ENCODE results near the gene GPC5.
A peak's percentile ranks its signal among the peaks of the same experiment; 100 is the strongest.

The GPC5 gene

GRCh38 chr13:91389186-91389585 lies 9.2 kb upstream of the GPC5 start:
- TF ChIP-seq, protein P1, sequence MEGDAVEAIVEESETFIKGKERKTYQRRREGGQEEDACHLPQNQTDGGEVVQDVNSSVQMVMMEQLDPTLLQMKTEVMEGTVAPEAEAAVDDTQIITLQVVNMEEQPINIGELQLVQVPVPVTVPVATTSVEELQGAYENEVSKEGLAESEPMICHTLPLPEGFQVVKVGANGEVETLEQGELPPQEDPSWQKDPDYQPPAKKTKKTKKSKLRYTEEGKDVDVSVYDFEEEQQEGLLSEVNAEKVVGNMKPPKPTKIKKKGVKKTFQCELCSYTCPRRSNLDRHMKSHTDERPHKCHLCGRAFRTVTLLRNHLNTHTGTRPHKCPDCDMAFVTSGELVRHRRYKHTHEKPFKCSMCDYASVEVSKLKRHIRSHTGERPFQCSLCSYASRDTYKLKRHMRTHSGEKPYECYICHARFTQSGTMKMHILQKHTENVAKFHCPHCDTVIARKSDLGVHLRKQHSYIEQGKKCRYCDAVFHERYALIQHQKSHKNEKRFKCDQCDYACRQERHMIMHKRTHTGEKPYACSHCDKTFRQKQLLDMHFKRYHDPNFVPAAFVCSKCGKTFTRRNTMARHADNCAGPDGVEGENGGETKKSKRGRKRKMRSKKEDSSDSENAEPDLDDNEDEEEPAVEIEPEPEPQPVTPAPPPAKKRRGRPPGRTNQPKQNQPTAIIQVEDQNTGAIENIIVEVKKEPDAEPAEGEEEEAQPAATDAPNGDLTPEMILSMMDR (IDR thresholded peaks at IDR 0.05; ENCODE audit: low read depth, low read length), result no peak
- no peak for DNase-seq (ENCODE audit: low read depth in 2 of 2)
- no peak overlapping the region for H3K4me3 ChIP-seq (replicated peaks in 1 of 2; ENCODE audit: low read depth in 2 of 2, low read length in 2 of 2)

DNA sequence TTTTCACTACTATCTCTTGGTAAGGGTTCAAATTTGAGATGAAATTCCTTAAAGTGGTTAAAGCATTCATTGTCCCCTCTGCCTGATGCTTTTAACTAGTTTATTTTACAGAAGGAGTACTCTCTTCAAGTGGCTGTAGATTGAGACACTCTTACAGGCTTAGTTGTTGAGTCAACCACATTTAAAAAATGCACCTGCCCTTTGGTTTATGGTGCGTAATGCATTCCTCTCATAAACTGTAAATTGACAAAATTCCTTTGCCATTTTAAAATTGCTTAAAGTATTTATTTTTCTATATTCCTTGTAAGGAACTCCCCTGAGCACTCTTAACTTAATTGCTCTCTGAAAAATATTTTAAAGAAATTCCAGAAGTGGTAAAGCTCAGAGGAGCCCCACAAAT lies 826 bp upstream of the GPC5 start:
- H3K4me3 ChIP-seq (replicated peaks in 1 of 2; ENCODE audit: low read depth in 2 of 2, low read length in 2 of 2), result no peak overlapping the region
- no peak for DNase-seq (ENCODE audit: low read depth in 2 of 2)
- TF ChIP-seq, protein P1 (IDR thresholded peaks at IDR 0.05; ENCODE audit: low read depth, low read length), result no peak

DNA sequence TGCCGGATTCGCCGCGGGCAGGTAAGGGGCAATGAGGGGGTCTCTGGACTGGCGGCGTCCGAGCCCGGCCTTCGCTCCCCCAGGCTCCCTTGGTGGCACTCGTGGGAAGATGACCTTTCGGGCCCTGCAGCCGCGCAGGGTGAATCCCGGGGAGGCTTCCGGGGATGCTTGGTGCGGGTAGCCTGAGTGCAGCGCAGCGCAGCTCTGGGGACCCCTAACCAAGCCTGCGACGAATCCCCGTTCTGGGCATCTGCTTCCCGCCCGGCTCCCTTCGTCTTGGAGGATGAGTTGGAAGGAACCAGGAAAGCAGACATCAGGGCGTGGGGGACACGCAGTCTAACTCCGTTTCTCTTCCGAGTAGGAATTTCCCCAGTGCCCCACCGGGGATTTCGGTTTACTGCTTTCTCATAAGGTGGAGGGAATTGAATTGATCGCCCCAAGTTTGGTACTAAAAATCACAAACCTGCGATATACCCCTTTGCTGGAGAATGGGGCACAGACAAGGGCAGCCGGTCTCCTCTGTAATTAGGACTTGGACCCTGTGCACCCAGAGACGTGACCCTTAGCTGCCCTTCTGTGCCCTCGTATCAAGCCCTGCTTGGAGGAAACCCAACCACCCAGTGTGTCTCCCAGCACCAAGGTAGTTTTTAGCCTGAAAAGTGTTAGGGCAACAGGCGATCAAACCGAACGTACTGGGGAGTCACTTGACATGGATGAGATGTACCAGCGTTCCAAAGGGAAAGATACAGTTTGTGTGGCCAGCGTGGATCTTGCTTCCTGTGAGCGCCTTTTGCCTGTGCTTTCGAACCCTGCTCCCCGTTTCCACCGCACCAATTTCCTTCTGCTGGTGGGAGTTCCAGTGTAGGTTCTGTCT lies 1.0 kb downstream of the GPC5 start:
- TF ChIP-seq, protein P1 (IDR thresholded peaks at IDR 0.05; ENCODE audit: low read depth, low read length), result no peak
- DNase-seq (ENCODE audit: low read depth in 2 of 2), result no peak
- H3K4me3 ChIP-seq (replicated peaks in 1 of 2; ENCODE audit: low read depth in 2 of 2, low read length in 2 of 2), result peak overlapping the region; percentile 45 to 49

- TF ChIP-seq, protein P1 (IDR thresholded peaks at IDR 0.05; ENCODE audit: low read depth, low read length), result no peak
- H3K4me3 ChIP-seq (replicated peaks in 1 of 2; ENCODE audit: low read depth in 2 of 2, low read length in 2 of 2), result no peak overlapping the region
- DNase-seq (ENCODE audit: low read depth in 2 of 2), result no peak
These were observed 1.6 kb downstream of the GPC5 start for GRCh38 chr13:91400063-91400399.

DNA sequence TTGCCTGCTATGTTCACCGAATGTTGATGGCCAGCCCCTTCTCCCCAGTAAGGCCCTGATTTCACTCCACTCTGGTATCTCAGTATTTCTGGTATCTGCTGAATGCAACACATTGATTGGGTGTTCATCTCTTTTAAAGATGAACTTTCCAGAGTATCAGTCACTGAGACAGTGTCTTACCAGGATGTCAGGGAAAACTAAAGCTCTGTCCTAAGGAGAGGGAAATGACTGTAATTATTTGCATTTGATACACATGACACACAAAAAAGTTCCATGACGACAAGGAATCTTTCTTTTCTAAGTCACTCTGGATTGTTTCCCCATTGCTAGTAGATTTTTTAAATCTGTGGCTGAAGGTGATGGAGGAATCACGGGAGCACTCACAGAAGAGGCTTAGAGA lies 2.2 kb downstream of the GPC5 start:
- TF ChIP-seq, protein P1 (IDR thresholded peaks at IDR 0.05; ENCODE audit: low read depth, low read length), result no peak
- H3K4me3 ChIP-seq (replicated peaks in 1 of 2; ENCODE audit: low read depth in 2 of 2, low read length in 2 of 2), result no peak overlapping the region
- no peak for DNase-seq (ENCODE audit: low read depth in 2 of 2)

- TF ChIP-seq, protein P1 (IDR thresholded peaks at IDR 0.05; ENCODE audit: low read depth, low read length), result no peak
- H3K4me3 ChIP-seq (replicated peaks in 1 of 2; ENCODE audit: low read depth in 2 of 2, low read length in 2 of 2), result no peak overlapping the region
- DNase-seq (ENCODE audit: low read depth in 2 of 2), result no peak
These were observed 3.5 kb downstream of the GPC5 start for GRCh38 chr13:91401920-91402319.

DNA sequence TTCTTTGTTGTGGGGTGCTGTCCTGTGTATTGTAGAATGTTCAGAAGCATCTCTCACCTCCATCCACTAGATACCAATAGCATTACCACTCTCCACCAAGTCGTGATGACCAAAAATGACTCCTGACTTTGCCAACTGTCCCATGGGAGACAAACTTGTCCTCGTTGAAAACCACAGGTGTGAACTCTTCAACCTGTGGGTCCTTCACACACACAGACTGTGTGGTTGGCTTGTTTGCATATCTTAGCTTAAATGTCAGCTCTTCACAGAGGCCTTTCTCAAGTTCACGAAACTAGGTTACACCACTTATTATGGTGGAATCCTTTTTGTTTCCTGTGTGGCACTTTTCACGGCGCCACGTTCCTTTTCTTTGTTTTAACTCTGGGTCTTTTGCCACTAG lies 6.8 kb downstream of the GPC5 start:
- TF ChIP-seq, protein P1 (IDR thresholded peaks at IDR 0.05; ENCODE audit: low read depth, low read length), result no peak
- H3K4me3 ChIP-seq (replicated peaks in 1 of 2; ENCODE audit: low read depth in 2 of 2, low read length in 2 of 2), result no peak overlapping the region
- DNase-seq (ENCODE audit: low read depth in 2 of 2), result no peak

Measured in cardiac fibroblast (primary cell).